Testis (tissue), 2 donors: ENCODE results near the gene PTGFR.

Experiments
- POLR2A ChIP-seq: fragments of 450-650 bp; IDR thresholded peaks from one replicate; pipeline ENCODE4 v1.6.1; 2017; ENCODE audit warnings: antibody characterized with exemption, mild to moderate bottlenecking, moderate library complexity
- TF ChIP-seq, protein P1 (sequence below), 3 experiments: fragments of 450-650 bp in 2 of 3; fragments of 200-600 bp in 1 of 3; sonication (generic) in 1 of 3; IDR thresholded peaks; one replicate each; pipeline ENCODE4 v1.5.1; 2016 to 2019; ENCODE audit warnings: antibody characterized with exemption in 3 of 3, mild to moderate bottlenecking in 2 of 3, moderate library complexity in 1 of 3

DNA sequence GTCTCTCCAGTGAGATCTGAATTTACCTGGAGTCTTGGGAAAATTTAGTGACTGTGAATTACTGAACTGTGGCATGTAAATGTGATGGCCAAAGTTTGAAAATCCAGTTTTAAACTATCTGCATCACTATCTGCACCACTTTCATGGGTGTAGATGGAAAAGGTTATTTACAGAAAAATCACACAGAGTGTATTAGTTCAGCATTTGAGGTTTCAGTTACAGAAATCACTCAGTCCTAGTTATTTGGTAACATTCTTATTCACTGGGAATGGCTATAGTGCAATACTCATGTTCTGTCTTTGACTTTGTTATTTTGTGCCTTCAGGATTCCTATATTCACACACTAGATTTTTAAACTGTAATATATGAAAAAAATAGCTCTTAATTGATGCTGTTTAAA is 68.9 kb downstream of the PTGFR start:
- TF ChIP-seq POLR2A: no peak
- TF ChIP-seq, protein P1, sequence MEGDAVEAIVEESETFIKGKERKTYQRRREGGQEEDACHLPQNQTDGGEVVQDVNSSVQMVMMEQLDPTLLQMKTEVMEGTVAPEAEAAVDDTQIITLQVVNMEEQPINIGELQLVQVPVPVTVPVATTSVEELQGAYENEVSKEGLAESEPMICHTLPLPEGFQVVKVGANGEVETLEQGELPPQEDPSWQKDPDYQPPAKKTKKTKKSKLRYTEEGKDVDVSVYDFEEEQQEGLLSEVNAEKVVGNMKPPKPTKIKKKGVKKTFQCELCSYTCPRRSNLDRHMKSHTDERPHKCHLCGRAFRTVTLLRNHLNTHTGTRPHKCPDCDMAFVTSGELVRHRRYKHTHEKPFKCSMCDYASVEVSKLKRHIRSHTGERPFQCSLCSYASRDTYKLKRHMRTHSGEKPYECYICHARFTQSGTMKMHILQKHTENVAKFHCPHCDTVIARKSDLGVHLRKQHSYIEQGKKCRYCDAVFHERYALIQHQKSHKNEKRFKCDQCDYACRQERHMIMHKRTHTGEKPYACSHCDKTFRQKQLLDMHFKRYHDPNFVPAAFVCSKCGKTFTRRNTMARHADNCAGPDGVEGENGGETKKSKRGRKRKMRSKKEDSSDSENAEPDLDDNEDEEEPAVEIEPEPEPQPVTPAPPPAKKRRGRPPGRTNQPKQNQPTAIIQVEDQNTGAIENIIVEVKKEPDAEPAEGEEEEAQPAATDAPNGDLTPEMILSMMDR (IDR thresholded peaks at IDR 0.05): no peak
